Calu3 (cell line): Measurements from ENCODE around the gene IRX4. TPM values are rescaled to one million over a fixed set of nuclear protein-coding genes. Genes with fewer than 3 reads are reported as not detected.

ENCODE experiments used
- BruUV-seq: library from RNA; stranded (reverse); fragments of 400-500 nt; replicated peaks from 2 replicates; lab custom pipeline; 2021; lab: Mats Ljungman, UMichigan
- CTCF ChIA-PET: fragments of 300-600 bp; sonication (Branson Sonifier 250); formaldehyde crosslinking; loops from one replicate; lab custom pipeline; 2022; ENCODE audit warnings: antibody characterized with exemption; lab: Charles Lee
- DNase-seq: peaks from one replicate; pipeline ENCODE4 v3.0.0; 2022
- H3K27ac Mint-ChIP-seq: one replicate; pipeline ENCODE4 v1.8.0; 2022; ENCODE audit warnings: mixed read lengths; ENCODE audit not compliant: unreplicated experiment
- H3K27me3 Mint-ChIP-seq: one replicate; pipeline ENCODE4 v1.8.0; 2022; ENCODE audit warnings: mixed read lengths; ENCODE audit not compliant: unreplicated experiment
- H3K36me3 Mint-ChIP-seq: one replicate; pipeline ENCODE4 v1.8.0; 2022; ENCODE audit warnings: mild to moderate bottlenecking, moderate library complexity, mixed read lengths; ENCODE audit not compliant: insufficient read depth, unreplicated experiment
- H3K4me1 Mint-ChIP-seq: one replicate; pipeline ENCODE4 v1.8.0; 2022; ENCODE audit warnings: mild to moderate bottlenecking, low read depth, mixed read lengths; ENCODE audit not compliant: unreplicated experiment
- H3K4me3 Mint-ChIP-seq: one replicate; pipeline ENCODE4 v1.8.0; 2022; ENCODE audit warnings: mild to moderate bottlenecking, low read depth, moderate library complexity, mixed read lengths; ENCODE audit not compliant: unreplicated experiment
- H3K9me3 Mint-ChIP-seq: one replicate; pipeline ENCODE4 v1.8.0; 2022; ENCODE audit warnings: low read depth, mixed read lengths; ENCODE audit not compliant: unreplicated experiment
- CTCF ChIP-seq: fragments of 200-600 bp; IDR thresholded peaks from one replicate; pipeline ENCODE4 v1.8.0; 2022; ENCODE audit warnings: antibody characterized with exemption; ENCODE audit not compliant: unreplicated experiment
- intact Hi-C: fragments of 100-400 bp; cut with micrococcal nuclease; formaldehyde crosslinking; loops from one replicate; pipeline ENCODE4 v1.10.0; 2022; ENCODE audit not compliant: unreplicated experiment
- total RNA-seq: library from RNA; stranded (reverse); gene quantifications from 2 replicates; pipeline ENCODE4 v1.2.3, GENCODE V29; 2022

The IRX4 gene
- total RNA-seq, 1 experiment from 2014 or later, result not detected

- Mint-ChIP-seq H3K9me3 (peaks cover 8% of the 10 kb centered on the region), H3K27me3 (peaks cover 14% of the 10 kb centered on the region), H3K27ac (no peak overlapping the region), H3K4me1 (no peaks in the 10 kb centered on the region), H3K36me3 (peaks cover 5% of the 10 kb centered on the region), H3K4me3 (no peak overlapping the region)
- TF ChIP-seq CTCF, result no peak
- intact Hi-C loops, result no loop called here
- DNase-seq, result no peak
- CTCF ChIA-PET, result no interaction called here
- no TSS peak for BruUV-seq
These were observed 597 bp upstream of the IRX4 start for GRCh38 chr5:1883120-1883924.

- peaks cover 5% of the 10 kb centered on the region for H3K36me3 Mint-ChIP-seq
- no peaks in the 10 kb centered on the region for H3K4me1 Mint-ChIP-seq
- BruUV-seq, result no TSS peak
- no peak for DNase-seq
- intact Hi-C loops, result no loop called here
- no peak for TF ChIP-seq CTCF
- CTCF ChIA-PET, result no interaction called here
- no peak overlapping the region for H3K27ac Mint-ChIP-seq
- peaks cover 14% of the 10 kb centered on the region for H3K27me3 Mint-ChIP-seq
- H3K9me3 Mint-ChIP-seq, result peaks cover 8% of the 10 kb centered on the region
- H3K4me3 Mint-ChIP-seq, result no peak overlapping the region
These were observed 891 bp downstream of the IRX4 start for GRCh38 chr5:1881731-1882336.

GRCh38 chr5:1881098-1881572, 1.6 kb downstream of the IRX4 start:
- H3K4me1 Mint-ChIP-seq, result no peaks in the 10 kb centered on the region
- BruUV-seq, result no TSS peak
- intact Hi-C loops, result no loop called here

More at GRCh38 chr5:1881098-1881572, 1.6 kb downstream of the IRX4 start:
- TF ChIP-seq CTCF, result no peak
- no peak overlapping the region for H3K4me3 Mint-ChIP-seq
- H3K27ac Mint-ChIP-seq, result no peak overlapping the region
- peaks cover 14% of the 10 kb centered on the region for H3K27me3 Mint-ChIP-seq
- peaks cover 5% of the 10 kb centered on the region for H3K36me3 Mint-ChIP-seq
- no peak for DNase-seq
- H3K9me3 Mint-ChIP-seq, result peaks cover 8% of the 10 kb centered on the region
- CTCF ChIA-PET, result no interaction called here
